ENCODE results near the gene PIF1. TPM values are rescaled to one million over a fixed set of nuclear protein-coding genes. Genes with fewer than 3 reads are reported as not detected.

The PIF1 gene, protein sequence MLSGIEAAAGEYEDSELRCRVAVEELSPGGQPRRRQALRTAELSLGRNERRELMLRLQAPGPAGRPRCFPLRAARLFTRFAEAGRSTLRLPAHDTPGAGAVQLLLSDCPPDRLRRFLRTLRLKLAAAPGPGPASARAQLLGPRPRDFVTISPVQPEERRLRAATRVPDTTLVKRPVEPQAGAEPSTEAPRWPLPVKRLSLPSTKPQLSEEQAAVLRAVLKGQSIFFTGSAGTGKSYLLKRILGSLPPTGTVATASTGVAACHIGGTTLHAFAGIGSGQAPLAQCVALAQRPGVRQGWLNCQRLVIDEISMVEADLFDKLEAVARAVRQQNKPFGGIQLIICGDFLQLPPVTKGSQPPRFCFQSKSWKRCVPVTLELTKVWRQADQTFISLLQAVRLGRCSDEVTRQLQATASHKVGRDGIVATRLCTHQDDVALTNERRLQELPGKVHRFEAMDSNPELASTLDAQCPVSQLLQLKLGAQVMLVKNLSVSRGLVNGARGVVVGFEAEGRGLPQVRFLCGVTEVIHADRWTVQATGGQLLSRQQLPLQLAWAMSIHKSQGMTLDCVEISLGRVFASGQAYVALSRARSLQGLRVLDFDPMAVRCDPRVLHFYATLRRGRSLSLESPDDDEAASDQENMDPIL
- 64.0 and 74.4 TPM in 2 replicates for total RNA-seq (2021)
- long read RNA-seq, transcript PIF1-209 (2 exons, 1,114 nt) = minor isoform, 17 of 135 reads
- long read RNA-seq, transcript PIF1-201 (13 exons, 2,687 nt) = major isoform, 35 of 135 reads
- long read RNA-seq, transcript PIF1-208 (3 exons, 1,631 nt) = minor isoform, 13 of 135 reads
- long read RNA-seq, partial matches to known transcripts = 23 of 135 reads
- long read RNA-seq, other reads (novel, unspliced or antisense) = 41 of 135 reads

DNA sequence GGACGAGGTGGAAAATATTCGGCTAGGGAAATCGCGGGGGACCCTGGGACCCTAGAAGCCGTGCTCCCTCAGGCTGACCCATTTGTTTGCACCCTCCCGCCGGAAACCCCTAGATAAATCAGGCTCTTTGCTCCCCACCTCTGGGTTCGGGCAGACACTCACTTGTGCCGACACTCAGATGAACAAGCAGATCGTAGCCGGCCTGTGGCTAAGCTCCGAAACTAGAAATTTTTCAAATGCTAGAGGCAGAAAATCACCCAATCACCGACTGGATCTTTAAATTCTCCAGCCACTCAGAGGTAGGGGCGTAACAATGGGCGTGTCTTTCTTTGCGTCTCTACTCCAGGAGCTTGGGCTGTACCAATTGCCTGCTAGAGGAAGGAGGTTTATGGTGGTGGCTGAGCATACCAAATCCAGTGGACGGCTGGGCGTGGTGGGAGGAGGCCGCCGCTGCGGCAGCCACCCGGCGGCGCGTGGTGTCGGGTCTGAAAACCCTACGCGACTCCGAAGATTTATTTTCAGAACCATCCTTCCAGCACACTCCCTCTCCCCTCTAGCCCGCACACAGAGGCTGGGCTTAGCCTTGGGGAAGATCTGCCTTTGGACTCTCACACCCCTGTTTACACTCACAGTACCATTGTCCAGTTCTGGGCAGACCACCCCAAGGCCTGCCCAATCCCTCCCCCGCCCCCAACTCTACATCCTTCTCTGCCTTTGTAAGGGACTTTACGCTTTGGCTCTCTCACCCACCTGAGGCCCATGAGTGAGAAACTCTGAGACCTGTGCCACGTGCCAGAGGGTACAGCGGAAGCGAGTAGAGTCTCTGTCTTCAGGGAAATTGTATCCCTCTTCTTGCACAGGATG, at the start of gene PIF1:
TSS of gene PIF1 (minus strand) at position 217 of the 864 bp plus-strand sequence. CDS start 1,312 bp downstream, outside the sequence.
- Histone ChIP-seq H2BK15ac (ENCODE audit: low read depth, low read length) (no peak within 1 kb of the TSS), H3K56ac (ENCODE audit: insufficient read length, low read depth, low read length) (no peak within 1 kb of the TSS), H3K79me1 (ENCODE audit: insufficient read depth, low read depth, low read length, poor library complexity, severe bottlenecking) (no peaks in the 10 kb centered on the region), H3K4ac (ENCODE audit: low read depth, low read length) (no peak within 1 kb of the TSS; the same call in 1 of the 2 replicates), H4K20me1 (ENCODE audit: control insufficient read depth, insufficient read depth, insufficient read length) (no peaks in the 10 kb centered on the region), H2AK5ac (ENCODE audit: insufficient read length, low read length) (no peak within 1 kb of the TSS), H4K5ac (ENCODE audit: insufficient read length, low read depth, low read length) (no peak within 1 kb of the TSS), H3K23ac (ENCODE audit: insufficient read length, low read depth, low read length) (no peak within 1 kb of the TSS), H3K79me2 (ENCODE audit: insufficient read depth, low read length) (peaks cover 4% of the 10 kb centered on the region; the same call in 1 of the 2 replicates), H3K27ac (ENCODE audit: insufficient read length, low read depth, low read length) (peak within 1 kb of the TSS; percentile 72), H3K9ac (ENCODE audit: extremely low read depth, insufficient read length, low read length) (peak within 1 kb of the TSS; percentile 87), H4K8ac (replicated peaks; ENCODE audit: insufficient read length, low read depth, low read length) (no peak within 1 kb of the TSS), H3K9me3 (ENCODE audit: control insufficient read depth, low read depth, low read length) (no peaks in the 10 kb centered on the region), H2BK120ac (ENCODE audit: low read depth, low read length, poor library complexity, severe bottlenecking) (no peak within 1 kb of the TSS), H2BK20ac (ENCODE audit: low read depth, low read length, poor library complexity, severe bottlenecking) (no peak within 1 kb of the TSS), H3K4me1 (ENCODE audit: insufficient read depth, low read length) (peaks cover 4% of the 10 kb centered on the region; the same call in 1 of the 2 replicates), H3K14ac (ENCODE audit: insufficient read depth, low read length) (peak within 1 kb of the TSS; percentile 94), H3T11ph (ENCODE audit: low read length) (peak within 1 kb of the TSS; percentile 74), H2BK5ac (ENCODE audit: insufficient read length, low read length) (no peak within 1 kb of the TSS), H3K23me2 (ENCODE audit: insufficient read length, low read depth, low read length, poor library complexity, severe bottlenecking) (peaks cover 14% of the 10 kb centered on the region), H3K27me3 (ENCODE audit: insufficient read depth, low read length) (no peaks in the 10 kb centered on the region), H2BK12ac (ENCODE audit: insufficient read length, low read depth, low read length) (peak within 1 kb of the TSS; percentile 35), H2AFZ (ENCODE audit: low read length) (no peak within 1 kb of the TSS), H3K18ac (ENCODE audit: insufficient read length, low read depth, low read length) (peak within 1 kb of the TSS; percentile 94), H4K91ac (ENCODE audit: insufficient read length, low read depth, low read length) (no peak within 1 kb of the TSS), H3K4me2 (ENCODE audit: insufficient read depth, insufficient read length, low read length) (peak within 1 kb of the TSS; percentile 85)
- no CpG with 5 or more reads among the region's 35 CpGs for WGBS (ENCODE audit: extremely low coverage, insufficient read length, low lambda C conversion rate)
- H3K27ac Mint-ChIP-seq = peak within 1 kb of the TSS; percentile 96 to 99 (median 97)
- peak; percentile 98 for DNase-seq
- TF ChIP-seq, protein P1, sequence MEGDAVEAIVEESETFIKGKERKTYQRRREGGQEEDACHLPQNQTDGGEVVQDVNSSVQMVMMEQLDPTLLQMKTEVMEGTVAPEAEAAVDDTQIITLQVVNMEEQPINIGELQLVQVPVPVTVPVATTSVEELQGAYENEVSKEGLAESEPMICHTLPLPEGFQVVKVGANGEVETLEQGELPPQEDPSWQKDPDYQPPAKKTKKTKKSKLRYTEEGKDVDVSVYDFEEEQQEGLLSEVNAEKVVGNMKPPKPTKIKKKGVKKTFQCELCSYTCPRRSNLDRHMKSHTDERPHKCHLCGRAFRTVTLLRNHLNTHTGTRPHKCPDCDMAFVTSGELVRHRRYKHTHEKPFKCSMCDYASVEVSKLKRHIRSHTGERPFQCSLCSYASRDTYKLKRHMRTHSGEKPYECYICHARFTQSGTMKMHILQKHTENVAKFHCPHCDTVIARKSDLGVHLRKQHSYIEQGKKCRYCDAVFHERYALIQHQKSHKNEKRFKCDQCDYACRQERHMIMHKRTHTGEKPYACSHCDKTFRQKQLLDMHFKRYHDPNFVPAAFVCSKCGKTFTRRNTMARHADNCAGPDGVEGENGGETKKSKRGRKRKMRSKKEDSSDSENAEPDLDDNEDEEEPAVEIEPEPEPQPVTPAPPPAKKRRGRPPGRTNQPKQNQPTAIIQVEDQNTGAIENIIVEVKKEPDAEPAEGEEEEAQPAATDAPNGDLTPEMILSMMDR (conservative IDR thresholded peaks at IDR 0.05) = no peak
- H3K36me3 Mint-ChIP-seq (ENCODE audit: insufficient read depth in 1 of 3, low read depth in 3 of 3) = peaks cover 31 to 39% (median 36%) of the 10 kb centered on the region in 3 experiments
- H3K4me3 Mint-ChIP-seq = peak within 1 kb of the TSS; percentile 81 to 98
- H3K27me3 Mint-ChIP-seq (ENCODE audit: low read depth) = no peaks in the 10 kb centered on the region
- no peaks in the 10 kb centered on the region for H3K9me3 Mint-ChIP-seq
- H3K4me1 Mint-ChIP-seq = peaks cover 23 to 32% of the 10 kb centered on the region in 2 experiments

Measured in H9 (cell line).